Hematopoietic multipotent progenitor cell treated with erythropoietin and hydrocortisone succinate and interleukin-3 and kit ligand, for 6 days (in vitro differentiated cells): ENCODE data around the gene DUSP22.
"Not testable (repeated sequence)": the region's sequence is repeated elsewhere in the genome, so short reads cannot be mapped to it uniquely, and the experiment has no call there.

ENCODE experiments used
- DNase-seq: peaks from one replicate; pipeline ENCODE4 v3.0.0-alpha.2; 2015

DUSP22 gene, protein sequence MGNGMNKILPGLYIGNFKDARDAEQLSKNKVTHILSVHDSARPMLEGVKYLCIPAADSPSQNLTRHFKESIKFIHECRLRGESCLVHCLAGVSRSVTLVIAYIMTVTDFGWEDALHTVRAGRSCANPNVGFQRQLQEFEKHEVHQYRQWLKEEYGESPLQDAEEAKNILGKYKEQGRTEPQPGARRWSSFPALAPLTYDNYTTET

DNA sequence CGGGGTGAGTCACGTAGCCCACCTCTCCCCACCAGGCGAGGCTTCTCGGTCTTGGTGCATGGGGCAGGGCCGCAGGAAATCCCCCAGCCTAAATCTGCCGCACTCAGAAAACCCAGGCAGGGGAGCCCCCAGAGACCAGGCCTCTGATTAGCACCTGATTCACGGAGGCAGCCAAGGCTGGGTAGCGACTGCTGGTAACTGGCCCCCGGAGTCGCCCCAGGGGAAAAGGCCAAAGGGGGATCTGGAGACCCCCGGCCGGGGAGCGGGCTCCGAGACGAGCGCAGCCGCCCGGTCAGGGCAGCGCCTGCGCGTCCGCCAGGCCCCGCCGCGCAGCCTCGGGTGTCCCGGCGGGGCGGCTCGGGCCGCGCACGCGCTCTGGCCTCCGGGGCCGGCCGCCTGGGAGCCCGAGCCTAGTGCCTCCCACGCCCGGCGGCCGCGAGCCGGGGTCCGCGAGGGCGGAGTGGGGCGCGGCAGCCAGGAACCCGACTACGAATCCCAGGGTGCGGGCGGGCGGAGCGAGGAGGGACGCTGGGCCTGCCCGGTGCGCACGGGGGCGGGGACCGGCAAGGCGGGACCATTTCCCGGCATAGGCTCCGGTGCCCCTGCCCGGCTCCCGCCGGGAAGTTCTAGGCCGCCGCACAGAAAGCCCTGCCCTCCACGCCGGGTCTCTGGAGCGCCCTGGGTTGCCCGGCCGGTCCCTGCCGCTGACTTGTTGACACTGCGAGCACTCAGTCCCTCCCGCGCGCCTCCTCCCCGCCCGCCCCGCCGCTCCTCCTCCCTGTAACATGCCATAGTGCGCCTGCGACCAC, at the start of gene DUSP22:
DUSP22 (plus strand) TSS at position 791 of the 809 bp plus-strand sequence. CDS start 53 bp downstream, outside the sequence.
- peak; percentile 87 for DNase-seq

DNA sequence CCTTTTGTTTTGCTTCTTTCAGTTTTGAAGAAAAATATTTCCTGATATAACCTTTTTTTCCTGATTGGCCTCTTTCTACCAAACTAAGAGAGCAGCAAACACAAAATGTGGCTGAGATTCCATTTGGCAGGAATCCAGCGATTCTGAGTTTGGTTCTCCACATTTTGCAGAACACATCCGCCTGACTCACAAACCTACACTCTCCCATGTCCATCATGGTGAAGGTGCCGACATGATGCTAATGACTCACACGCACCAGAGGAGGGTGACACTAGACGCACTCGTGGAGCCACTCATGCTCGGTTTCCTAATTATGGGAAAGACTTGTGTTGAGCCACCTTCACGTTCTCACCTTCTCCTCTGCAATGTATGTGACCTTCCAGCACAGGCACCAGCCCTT, 45.9 kb upstream of the DUSP22 start:
- no peak for DNase-seq

DNA sequence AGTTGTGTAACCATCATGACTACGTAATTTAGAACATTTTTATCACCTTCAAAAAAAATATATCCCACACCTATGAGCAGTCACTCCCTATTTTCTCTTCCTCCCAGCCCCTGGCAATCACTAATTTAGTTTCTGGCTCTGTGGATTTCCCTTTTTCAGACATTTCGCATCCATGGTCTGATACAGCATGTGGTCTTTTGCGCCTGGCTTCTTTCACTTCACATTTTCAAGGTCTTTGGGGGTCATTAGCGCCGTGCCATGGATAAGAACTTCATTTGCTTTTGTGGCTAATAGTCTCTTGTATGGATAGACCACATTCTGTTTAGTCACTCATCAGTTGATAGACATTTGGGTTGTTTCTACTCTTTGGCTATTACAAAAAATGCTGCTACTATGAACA, 44.9 kb upstream of the DUSP22 start:
- no peak for DNase-seq

DNA sequence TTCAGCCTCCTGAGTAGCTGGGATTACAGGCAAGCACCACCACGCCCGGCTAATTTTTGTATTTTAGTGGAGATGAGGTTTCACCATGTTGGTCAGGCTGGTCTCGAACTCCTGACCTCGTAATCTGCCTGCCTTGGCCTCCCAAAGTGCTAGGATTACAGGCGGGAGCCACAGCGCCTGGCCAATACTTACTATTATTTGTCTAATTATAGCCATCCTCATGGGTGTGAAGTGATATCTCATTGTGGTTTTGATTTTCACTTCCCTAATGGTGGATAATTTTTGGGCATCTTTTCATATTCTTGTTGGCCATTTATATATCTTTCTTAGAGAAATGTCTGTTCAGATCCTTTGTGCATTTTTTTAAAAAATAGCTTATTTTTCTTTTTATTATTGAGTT, 44.2 kb upstream of the DUSP22 start:
- DNase-seq: not testable (repeated sequence)

DNA sequence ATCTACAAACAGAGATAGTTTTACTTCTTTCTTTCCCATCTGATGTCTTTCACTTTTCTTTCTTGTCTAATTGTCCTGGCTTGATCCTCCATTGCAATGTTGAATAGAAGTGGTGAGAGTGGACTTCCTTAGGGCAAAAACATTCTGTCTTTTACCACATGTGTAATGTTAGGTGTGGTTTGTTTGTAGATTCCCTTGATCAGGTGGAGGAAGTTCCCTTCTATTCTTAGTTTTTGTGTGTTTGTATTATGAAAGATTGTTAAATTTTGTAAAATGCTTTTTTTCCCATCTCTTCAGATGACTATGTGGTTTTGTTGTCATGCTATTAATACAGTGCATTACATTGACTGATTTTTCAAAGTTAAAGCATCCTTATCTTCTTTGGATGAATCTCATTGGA, 41.6 kb upstream of the DUSP22 start:
- DNase-seq: no peak

DNA sequence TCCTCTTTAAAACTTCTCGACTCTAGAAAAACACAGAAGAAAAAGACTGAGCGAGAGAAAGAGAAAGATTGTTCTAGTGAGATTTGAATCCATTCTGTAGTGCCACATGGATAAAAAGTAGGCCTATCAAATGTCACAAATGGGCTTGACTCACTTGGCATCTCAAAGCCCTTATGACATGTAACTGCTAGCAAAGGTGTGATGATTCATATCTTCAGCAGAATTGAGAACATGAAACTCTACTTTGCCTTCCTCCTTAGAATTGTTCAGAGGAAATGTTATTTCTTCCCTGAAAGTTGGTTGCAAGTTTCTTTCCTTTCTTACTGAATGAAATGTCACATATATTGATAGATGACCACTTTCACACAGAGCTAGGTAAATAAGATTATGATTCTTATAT, 40.4 kb upstream of the DUSP22 start:
- DNase-seq: no peak

DNA sequence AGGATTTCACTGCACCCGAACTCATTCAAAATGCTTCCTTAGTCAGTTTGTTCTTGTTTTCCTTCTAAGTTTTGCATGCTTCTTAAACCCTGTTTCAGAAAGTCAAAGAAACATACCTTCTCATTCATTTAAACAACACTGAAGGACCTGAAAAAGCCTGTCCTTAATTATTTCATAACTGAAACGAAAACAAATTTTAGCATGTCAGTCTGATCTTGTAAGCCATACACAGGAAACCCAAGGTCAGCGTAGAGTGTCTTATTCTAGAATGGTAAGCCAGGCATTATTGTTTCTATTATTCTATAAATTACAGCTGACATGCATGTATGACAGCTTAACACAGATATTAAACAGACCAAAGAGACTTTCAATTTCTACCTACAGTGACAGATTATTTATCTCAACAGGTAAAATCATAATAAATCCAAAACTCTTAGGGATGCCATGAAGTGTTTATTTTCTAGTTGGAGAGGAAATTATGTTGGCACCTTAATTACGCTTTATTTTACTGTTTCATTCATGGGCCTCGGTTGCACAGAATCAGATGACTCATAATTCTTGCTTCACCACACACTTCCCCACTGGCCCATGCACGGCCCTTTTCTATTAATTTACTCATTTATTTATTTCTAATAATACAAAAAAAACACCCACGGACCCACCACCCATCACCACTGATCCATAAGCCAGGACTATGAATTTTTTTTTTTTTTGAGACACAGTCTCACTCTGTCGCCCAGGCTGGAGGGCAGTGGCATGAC, 39.3 kb upstream of the DUSP22 start:
- peak; percentile 5 for DNase-seq

DNA sequence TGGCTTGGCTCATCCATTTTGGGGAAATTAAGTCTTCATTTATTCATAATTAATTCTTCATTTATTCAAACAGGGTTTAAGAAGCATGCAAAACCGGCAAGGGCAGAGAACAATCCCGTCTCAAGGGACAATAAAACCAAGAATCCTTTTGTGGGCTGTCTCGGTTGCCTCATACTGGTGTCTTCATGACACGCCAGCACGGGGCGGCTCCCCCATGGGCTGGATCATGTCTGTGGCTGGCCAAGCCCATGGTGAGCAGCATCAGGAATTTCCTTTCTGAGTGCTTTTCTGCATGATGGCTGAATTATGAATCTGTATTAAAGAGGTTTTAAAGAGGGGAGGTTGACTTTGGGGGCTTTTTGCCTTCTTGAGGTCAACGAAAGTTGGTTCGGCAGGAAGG, 38.3 kb upstream of the DUSP22 start:
- no peak for DNase-seq

DNA sequence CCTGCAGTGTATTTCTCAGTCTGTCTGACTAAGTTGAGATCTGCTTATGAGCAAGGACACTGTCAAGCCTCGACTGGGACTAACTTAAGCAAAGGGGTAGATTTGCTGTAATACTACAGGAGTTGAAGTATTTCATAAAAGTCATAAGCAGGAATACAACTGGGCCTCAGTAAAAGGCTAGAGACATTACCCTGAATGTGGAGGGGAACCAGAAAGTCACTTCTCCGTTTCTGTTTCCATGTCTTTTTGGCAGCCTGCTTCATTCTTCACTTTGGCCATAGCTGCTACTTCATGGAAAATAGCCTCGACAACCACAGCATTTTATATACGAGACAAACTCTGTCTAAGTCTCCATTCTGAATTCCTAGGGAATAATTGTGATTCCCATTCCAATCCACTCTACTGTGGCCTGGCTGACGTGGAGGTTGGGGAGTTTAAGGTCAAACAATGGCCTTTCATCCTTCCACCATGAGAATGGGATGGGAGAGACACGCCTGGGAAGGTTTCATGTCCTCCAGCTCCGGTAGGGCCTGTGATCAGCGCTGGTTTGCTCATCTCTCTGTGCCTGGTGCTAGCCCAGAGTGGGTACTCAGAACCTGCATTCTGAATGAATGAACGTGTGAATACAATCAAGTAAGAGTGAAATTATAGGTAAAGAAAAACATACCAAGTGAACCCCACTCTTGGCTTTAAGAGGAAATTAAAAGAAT, 37.1 kb upstream of the DUSP22 start:
- DNase-seq: no peak

DNA sequence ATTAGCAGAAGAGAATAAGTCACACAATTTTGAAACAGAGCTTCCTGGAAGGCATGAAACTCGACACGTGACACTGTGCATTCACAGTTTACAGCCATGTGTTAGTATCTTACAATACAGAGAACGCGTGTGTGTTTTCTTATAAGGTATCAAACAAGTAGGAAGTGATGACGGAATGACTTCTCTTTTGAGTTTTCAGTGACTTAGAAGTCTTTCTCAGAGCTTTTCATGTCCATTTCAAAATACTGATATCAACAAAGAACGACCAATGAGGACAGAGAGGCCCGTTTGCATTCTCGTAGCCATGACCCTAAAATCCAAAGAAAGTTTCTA, 36.6 kb upstream of the DUSP22 start:
- DNase-seq: no peak

DNA sequence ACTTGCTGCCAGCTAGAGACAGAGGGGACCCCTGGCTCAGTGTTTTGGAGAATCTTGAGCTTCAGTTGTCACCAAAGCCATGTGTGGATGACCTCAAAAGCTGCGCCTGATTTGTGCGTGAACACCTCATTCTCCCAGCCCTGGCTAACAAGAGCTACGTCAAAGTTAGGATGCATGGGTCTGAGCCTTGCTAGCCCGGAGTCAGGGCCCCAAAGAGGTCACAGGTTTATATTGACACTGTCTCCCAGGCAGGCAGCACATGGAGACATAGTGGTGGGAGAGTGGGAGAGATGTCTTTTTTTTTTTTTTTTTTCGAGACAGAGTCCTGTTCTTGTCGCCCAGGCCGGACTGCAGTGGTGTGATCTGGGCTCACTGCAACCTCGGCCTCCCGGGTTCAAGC, 36.1 kb upstream of the DUSP22 start:
- DNase-seq: no peak

DNA sequence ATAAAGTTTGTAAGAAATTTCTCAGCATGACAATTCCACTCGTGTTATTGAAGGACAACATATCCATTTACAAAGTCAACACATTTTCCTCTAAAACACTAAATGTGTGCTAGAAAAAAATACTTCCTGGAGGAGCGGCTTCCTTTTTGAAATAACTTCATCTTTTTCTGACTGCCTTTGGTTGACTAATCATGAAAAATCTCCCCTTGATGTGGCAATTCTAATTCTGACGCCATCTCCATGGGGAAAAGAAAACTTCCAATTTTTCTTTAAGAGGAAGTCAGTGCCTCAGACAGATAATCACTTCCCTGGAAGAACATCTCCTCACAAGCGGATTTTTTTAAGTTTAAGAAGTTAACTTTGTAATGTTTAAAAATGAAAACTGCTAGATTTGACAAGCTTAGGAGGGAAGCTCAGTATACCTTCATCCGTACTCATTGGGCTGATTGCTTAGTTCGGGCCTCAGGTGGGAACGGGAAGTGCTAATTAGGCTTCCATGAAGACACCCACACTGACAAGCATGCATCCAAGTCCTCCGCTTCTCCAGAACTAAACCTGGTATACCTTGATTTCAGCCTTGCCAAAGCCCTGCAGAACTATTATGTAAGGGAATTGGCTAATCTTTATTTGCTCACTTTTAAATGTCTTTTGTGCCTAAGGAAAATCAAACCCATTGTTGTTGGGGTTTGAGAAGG, 35.1 kb upstream of the DUSP22 start:
- DNase-seq: no peak

DNA sequence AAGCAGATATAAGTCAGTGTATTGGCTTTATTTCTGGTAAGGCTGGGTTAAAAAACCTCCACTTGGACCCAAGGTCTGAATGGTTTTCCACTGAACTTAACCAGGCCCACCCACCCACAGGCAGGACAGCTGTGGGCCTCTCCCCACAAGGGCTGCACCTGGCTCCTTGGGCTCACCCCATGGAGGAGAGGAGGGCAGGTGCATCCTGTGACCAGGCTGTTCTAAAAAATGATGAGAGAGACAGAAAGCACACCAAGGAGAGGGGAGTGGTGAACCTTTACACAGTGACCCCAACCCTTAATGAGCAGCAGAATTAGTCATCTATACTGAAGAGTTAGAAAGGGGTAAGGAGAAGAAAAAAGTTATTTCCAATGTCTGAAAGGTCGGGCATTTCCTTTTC, 34.5 kb upstream of the DUSP22 start:
- no peak for DNase-seq

DNA sequence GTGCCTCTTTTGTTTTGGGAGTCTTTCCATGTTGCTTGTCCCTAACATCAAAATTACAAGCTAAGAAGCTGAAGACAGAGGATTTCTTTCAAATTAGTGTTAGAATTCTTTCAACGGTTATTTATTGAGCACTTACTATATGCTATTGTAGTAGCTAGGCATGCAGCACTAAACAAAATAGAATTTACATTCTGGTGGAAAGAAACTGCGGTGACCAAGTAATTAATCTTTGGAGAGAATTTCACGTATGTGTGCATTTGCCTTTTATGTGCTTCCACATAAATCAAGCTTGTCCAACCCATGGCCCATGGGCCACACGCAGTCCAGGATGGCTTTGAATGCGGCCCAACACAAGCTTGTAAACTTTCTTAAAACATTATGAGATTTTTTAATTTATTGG, 33.0 kb upstream of the DUSP22 start:
- DNase-seq: no peak

DNA sequence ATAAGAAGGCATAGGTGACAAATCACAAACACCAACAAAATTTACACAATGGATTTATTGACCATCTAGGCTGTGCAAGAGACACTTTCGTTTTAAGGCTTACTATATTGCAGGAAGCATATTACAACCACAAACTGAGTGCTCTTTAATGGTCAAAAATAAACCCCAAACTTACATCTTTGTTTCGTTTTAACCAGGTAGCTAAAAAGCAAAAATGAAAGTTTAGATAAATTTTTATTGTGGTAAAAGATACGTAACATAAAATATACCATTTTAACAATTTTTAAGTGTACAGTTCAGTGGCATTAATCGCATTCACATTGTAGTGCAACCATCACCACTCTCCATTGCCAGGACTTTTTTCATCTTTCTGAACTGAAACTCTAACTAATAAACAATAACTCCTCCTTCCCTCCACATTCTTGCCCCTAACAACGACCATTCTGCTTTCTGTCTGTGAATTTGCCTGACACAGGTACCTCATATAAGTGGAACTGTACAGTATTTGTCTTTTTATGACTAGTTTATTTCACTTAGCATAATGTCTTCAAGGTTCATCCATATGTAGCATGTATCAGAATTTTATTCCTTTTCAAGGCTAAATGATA, 32.3 kb upstream of the DUSP22 start:
- DNase-seq: no peak

DNA sequence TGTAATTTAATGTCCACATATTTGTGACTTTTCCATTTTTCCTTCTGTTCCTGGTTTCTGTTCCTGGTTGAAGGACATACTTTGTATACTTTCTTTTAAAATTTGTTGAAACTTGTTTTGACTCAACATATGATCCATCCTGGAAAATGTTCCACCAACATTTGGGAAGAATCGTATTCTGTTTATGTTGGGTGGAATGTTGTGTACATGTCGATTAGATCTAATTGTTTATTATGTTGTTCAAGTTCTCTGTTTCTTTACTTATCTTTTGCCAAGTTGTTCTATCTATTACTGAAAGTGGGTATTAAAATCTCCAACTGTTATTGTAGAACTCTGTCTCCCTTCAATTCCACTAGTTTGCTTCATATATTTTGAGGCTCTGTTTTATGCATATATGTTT, 27.7 kb upstream of the DUSP22 start:
- DNase-seq: no peak

DNA sequence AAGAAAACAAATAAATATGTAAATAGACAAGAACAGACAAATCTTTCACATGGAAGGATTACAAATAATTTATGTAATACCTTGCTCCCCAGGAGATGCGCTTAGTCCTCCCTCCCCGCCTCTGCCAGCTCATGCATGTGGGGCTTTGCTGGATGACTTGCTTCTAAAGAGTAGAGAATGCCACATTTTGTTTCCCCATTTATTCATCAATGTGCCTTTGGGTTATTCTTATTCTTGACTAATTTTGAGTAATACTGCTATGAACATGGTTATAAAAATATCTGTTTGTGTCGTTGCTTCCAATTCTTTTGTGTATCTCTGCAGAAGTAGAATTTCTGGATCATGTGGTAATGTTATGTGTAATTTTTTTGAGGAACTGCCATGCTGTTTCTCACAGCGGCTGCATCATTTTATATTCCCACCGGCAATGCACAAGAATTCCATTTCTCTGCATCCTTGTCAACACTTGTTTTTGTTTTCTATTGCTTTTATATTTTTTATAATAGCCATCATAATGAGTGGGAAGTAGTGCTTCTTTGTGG, 23.8 kb upstream of the DUSP22 start:
- DNase-seq: no peak

DNA sequence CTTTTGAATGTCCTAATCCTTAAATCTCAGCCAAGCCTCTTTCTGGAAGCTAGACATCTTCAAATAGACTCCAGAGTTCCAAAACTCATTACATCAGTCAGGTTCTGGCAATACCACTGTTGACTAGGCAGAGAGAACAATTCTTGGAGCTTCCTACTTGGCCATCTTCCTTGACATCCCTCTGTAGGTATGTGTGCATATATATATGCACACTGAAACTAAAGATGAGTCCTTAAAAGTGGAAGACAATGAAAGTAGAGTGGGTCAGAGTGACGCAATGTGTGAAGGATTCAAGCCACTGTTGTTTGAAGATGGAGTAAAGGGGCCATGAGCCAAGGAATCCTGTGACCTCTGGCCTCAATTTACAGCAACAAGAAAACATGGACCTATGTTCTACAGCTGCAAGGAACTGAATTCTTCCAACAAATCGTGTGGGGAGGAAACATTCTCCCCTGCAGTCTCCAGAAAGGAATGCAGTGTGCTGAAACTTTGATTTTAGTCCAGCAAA, 18.7 kb upstream of the DUSP22 start:
- DNase-seq: no peak

DNA sequence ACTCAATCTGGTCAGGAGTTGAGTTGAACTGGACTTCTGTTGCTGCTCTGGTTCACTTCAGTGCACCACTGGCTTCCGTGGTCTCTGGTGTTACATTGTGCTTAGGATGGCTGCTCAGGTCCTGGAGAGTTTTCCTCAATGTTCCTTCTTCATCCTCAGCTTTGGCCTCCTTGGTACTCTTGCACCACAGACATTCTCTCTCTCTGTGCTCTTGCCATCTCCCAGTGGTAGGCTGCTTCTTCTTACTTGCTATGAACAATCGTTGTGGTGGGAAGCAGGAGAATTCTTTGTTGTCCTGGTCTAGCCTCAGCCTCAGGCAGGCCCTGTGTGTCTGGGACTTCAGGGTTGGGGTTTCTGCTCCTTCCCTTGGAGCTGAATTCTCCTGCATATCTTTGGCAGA, 14.5 kb upstream of the DUSP22 start:
- no peak for DNase-seq

DNA sequence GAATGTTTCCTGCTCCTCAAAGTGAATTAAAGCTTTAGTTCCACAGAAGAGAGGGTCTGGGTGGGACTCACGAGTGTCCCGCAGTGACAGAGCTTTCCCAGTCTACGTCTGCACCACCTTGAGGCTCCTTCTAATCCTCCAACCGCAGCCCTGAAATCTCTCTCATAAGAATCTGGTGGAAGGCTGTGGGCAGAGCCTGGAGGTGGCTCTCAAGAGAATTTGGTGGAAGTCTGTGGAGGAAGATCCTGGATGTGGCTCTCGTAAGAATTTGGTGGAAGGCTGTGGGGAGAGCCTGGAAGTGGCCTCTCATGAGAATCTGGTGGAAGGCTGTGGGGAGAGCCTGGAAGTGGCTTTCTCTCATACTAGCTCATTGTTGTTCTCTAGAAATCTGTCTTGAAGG, 13.8 kb upstream of the DUSP22 start:
- no peak for DNase-seq

DNA sequence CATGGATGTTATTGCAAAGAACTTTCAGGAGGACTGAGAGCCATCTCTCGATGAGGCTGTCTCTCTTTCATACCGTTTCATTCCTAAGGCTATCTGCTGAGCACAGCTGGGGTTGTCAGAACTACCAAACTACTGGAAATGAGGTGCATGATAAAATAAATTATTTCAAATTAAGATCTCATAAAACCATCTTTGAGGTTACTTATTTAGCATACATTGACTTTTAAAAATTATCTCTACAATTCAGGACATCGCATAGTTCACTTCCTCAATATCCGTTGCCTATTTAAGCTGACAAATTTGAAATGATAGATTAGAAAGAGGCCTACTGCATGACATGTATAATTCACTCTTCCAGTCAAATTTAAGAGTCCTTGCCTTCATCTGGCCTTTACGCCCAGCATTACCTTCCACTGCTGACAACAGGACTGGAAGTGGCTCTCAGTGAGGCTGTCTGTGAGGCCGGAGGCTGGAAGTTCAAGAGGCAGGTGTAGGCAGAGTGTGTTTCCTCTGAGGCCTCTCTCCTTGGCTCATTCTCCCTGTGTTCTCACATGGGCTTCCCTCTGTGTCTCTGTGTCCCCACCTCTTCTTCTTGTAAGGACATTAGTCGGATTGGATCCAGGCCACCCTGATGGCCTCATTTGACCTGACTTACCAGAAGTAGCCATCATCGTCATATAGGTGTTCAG, 12.8 kb upstream of the DUSP22 start:
- peak; percentile 44 for DNase-seq
